Measurements from ENCODE around the gene CACNG4.

CACNG4 gene

DNA sequence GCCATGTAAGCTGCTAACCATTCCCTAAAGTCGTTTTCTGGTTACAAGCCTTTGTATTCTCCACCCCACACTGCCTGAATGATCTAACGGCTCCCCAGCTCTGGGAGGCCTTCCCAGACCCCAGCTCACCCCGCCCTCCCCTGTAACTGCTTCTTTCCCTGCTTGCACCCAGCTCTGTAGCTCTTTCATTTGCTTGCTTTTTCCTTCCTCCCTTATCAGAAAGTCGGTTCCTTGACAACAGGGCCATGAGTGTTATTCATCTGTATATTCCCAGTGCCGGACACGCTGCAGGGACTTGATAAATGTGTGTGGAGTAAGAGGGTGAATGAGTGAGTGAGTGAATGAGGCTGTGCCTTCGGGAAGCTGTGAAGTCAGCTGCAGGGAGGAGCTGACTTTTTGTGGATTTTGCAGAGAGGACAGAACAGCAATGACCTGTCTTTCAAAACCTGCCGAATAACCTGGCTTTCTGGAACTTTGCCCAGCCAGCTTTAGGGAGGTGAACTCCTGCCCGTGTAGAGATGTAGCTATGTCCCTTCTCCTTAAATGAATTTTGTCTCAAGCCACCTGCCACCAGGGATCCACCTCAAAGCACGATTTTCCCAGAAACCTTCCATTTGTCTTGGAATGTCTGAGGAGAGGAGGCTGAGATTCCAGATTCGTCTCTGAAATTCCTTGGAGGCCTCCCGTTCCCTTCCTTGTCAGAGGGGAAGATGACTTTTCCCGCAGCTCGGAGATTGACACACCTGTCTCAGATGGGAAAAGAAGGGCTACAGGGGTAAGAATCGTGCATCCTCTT lies 20.0 kb upstream of the CACNG4 start:
- in situ Hi-C loops (cut with MboI; ENCODE audit: low sequenced_read_pairs): no loop called here

DNA sequence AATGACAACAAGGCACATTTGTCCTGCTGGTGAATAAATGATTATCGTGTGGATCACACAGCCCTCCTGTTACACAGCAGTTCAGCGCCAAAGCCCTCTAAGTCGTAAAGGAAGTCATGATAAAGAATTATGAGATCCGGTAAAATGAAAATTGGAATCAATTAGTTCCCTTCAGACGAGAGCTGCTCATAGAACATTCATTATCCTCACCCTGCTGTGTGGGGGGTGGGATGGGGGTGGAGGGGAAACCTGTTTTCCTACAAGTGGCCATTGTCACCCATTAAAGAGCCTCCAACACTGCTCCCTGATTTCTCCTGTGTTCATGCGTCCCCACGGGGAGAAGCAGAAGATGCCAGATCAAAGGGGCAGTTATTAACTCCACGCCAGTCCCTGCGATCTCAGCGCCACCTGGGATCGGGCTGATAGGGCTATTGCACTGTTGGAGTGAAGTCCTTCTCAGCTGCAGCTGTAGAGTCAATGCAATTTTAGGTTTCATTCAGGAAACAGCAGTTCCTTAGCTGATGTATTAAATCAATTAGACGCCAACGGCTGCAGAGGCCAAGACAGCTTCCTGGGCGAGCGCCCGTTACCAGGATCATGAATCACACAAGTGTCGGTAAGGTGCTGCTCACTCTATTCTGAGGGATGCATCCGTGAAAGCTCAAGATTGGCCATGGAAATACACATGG lies 19.2 kb upstream of the CACNG4 start:
- in situ Hi-C loops (cut with MboI; ENCODE audit: low sequenced_read_pairs): no loop called here

DNA sequence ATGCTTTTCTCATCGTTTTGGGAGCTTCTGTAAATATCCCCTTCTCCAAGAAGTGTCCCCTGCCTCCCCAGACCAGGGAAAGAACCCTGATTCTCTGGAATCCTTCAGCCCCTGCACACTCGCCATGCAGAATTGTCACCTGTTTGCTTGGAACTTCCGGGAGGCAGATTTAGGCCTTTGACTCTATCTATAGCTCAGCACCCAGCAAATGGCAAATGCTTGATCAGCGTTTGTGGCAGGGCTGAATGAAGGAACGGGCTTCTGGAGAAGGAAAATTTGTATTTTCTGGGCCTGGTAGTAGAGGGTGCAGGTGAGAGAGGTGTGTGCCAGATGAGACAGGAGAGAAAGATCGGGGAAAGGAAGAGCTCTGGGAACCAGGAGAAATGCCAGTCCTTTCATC lies 18.3 kb upstream of the CACNG4 start:
- in situ Hi-C loops (cut with MboI; ENCODE audit: low sequenced_read_pairs): no loop called here

DNA sequence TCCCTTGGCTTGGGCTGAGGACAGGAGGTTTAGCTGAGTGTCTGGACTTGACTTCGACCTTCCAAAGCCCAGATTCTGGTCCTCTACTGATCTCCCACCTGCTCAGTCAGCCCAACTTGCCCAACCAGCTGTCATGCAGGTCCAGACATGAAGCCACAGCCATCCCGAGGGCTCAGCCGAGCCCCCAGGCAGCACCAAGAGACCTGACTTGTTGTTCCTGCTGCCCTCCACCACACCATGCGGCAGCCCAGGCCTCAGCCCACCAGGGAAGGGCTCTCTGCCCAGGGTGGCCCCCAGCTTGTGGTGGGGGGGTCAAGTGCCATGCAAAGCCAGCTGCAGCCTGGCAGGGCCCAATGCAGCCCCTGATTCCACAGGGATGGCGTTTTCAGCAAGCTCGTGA lies 17.2 kb upstream of the CACNG4 start:
- in situ Hi-C loops (cut with MboI; ENCODE audit: low sequenced_read_pairs): no loop called here

DNA sequence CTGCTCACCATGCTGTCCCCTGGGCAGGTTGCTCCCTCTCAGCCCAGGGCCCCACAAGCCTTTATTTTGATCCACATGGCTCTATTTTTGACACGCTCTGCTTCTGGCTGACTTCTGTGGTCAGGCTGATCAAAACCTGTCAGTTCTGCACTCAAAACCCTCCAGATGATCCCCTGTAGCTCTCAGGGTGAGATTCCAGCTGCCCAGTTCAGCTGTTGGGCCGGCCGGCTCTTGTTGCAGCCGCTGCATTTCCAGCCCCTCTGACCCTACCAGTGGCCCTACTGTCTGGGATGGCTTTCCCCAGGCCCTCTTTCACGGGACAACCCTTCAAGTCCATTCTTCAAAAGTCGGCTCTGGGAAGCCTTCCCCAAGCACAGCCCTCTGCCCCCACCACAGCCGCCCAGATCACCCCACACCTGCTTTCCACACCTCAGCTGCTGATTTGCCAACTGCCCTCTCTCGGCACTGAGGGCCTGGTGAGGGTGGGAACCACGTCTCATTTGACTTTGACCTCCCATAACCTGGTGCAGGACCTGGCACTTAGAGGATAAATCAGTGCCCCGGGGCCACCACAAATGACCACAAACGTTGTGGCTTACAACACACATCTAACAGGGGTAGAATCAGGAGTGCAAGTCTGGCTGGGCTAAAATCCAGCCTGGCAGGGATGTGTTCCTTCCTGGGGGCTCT lies 16.3 kb upstream of the CACNG4 start:
- in situ Hi-C loops (cut with MboI; ENCODE audit: low sequenced_read_pairs): no loop called here

DNA sequence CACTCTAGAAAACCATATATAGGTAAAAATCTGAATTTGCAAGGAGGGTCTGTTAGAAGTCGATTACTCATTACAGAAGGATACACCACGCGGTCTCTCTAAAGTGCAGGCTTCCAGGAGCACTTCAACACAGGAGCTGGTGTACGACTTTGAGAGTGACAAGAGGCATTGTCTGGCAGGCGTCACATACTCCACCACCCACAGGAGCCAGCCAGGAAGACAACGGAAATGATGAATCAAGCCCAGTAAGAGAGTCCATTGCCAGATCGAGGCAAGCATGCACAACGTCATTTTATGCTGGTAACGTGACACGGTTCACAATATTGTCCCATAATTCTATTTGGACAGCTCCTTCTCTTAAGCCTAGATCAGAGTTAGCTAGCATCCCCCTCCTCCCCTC lies 15.0 kb upstream of the CACNG4 start:
- in situ Hi-C loops (cut with MboI; ENCODE audit: low sequenced_read_pairs): no loop called here

DNA sequence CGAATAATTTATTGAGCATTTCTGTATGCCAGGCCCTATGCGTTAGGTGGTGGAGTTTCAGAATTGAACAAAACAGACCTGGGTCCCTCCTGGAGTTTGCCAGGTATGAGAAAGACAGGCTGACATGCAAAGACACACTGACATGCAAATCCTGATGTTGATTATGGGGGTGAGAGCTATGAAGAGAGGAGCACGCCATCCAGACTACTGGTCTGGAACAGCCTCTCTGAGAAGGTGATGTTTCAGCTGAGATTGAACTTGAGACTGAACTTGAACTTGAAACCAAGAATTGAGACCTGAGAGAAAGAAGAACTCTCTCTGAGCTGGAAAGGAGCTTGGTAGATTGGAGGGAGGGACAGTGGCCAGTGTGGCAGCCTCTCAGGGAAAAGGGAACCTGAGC lies 14.2 kb upstream of the CACNG4 start:
- in situ Hi-C loops (cut with MboI; ENCODE audit: low sequenced_read_pairs): no loop called here

DNA sequence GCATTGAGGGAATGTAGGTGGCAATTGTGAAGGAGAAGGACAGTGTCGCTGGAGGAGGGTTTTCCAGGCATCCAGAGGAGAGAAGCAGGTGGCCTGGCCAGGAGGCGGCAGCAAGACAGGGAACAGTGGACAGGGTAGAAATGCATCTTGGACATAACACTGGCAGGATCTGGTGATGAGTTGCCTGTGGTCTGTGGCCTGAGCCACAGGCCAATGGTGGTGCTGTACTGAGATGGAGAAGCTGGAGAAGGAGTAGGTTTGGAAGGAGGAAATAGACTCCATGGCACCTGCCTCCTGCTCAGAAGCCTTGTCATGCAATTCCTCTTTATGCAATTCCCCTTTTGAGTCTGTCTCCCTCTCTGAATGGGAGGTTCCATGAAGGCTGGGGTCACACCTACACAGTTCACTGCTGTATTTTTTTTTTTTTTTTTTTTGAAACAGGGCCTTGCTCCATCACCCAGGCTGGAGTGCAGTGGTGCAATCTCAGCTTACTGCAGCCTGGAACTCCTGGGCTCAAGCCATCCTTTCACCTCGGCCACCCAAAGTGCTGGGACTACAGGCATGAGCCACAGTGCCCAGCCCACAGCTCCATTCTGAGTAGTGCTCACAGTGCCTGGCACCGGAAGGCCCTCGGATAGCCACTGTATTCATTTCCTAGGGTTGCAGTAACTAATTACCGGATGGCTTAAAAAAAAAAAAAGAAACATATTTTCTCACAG lies 13.5 kb upstream of the CACNG4 start:
- in situ Hi-C loops (cut with MboI; ENCODE audit: low sequenced_read_pairs): no loop called here

DNA sequence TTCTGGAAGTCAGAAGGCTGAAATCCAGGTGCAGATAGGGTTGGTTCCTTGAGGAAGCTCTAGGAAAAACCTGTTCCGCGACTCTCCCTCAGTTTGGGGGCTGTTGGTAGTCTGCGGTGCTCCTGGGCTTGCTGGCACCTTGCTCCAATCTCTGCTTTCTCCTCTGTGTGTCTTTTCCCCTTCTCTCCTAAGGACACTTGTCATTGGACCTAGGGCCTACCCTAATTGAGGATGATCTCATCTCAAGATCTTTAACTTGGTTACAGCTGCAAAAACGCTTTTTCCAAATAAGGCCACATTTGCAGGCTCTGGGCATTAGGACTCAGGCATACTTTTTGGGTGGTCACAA lies 12.9 kb upstream of the CACNG4 start:
- in situ Hi-C loops (cut with MboI; ENCODE audit: low sequenced_read_pairs): no loop called here

DNA sequence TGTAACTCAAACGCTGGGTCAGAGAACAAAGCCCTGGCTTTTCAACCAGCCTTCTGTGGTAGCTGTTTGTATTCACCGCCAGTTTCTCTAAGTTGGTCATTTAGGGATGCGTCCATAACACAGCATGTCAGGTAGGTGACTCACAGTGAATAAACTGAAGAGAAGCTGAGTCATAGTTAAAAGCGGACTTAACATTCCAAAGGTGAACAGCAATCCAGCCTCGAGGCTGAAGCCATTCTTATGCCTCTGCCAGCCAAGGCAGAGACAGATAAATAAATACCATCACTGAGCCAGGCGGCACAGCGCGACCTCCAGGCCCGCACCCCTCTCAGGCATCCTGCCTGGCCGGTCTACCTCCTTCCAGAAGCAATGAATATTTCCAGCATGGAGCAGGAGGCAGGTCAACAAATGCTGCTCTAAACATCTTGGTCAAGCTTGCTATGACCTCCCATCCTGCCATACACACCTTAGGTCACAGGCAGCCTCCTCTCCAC lies 12.4 kb upstream of the CACNG4 start:
- in situ Hi-C loops (cut with MboI; ENCODE audit: low sequenced_read_pairs): no loop called here

DNA sequence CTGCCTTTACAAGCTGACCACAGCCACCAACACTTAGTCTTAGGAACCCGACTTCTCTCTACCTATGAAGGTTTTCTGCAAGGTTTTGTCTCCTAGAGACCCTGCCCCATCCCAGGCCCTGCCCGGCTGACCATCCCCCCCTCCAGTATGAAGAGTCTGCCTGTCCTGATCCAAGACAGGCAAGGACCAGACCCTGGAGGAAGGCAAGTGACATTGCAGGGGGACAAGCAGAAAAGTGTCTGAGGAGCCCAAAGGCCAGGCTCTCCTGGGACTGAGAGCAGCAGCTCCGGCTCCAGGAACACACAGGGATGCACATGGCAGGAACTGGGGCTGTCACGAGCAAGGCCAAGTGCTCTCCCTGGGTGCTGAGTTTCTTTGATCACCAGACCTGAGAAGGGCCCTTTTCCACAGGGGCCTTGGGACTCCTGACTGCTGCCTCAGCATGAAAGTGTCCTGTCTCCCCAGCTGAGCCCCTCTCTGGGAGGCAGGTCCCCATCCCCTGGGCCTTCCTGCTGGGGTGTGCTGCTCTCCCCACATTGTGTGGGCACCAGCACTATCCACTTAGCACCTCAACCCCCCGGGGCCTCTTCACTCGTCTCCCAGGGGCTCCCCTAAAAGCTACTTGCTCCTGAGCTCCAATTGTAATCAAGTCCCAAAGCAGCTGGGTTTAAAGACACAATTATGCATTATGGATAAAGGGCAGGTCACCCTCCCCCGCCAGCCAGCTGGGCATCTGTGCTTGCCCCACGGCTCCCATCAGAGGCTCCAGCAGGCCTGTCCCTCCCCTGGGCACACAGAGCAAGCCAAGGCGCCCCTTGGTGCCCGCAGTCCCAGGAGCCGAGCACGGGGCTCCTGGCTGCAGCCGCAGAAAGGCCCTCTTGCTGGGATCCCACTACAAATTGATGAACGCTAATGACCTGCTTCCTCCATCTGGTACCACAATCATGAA lies 11.6 kb upstream of the CACNG4 start:
- in situ Hi-C loops (cut with MboI; ENCODE audit: low sequenced_read_pairs): no loop called here

DNA sequence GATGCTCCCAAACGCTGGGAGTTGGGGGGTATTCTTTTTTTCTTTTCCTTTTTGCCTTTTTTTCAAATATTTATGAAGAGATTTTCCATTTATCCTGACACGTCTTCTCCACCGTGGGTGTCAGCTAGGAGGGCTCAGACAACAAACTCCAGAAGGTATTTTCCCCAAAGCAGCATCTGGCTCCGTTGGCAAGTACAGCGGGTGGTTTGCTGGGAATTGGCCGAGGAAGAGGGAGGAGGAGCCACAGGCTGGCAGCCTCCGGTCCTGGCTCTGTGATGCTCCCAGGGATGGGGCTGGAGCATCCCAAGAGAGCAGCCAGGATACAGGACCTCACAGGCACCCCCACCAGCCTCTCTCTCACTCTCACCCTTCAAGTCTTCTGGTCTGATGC lies 10.9 kb upstream of the CACNG4 start:
- in situ Hi-C loops (cut with MboI; ENCODE audit: low sequenced_read_pairs): no loop called here

DNA sequence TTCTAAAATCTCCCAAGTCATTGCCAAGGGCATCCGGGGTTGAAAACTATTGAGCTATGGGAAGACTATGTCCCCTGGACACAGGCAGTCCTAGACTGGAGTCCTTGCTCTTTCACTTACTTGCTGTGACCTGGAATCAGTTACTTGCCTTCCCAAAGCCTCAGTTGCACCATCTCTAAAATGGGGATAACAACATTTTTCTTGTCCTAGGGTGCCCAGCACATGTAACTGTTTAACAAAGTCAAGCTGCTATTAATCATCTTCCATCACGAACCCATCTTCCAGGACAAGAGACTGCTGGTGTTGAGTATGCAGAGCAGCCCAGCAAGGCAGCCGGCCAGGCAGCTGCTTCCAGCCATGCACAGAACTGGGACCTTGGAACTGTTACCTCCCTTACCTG lies 9.9 kb upstream of the CACNG4 start:
- in situ Hi-C loops (cut with MboI; ENCODE audit: low sequenced_read_pairs): no loop called here

DNA sequence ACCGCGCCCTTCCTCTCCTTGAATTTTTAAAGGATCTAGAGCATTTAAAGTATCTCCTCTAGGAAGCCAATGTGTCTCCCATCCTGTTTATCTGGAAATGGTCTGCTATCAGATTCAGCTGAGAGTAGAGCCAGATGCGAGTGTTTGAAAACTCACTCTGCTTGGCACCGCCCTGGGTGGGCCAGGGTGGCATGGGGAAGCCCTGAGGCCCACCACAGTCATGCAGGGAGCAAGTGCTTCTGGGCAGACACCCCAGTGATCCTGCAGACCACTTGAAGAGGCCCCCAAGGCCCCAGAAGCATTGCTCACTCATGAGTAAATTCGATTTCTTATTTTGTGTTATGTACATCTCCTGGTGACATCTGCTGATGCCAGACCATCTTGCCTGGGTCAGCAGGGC lies 8.7 kb upstream of the CACNG4 start:
- in situ Hi-C loops (cut with MboI; ENCODE audit: low sequenced_read_pairs): no loop called here

DNA sequence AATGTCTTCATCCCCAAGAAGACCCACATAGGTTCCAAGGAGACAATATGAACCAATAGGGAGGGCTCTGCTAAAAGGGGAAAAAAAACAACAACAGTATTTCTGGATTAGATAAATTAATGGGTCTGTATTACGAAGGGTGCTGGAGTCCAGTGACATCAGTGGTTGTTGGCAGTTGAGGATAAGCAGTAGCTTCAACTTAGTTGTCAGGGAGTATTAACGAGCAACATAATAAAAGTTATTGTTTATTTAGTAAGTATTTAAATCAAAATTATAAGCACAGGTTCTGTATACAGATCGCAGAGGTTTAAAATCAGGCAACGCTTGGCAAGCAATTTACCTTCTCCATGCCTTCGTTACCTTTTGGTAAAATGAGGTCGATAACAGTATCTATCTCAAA lies 7.6 kb upstream of the CACNG4 start:
- in situ Hi-C loops (cut with MboI; ENCODE audit: low sequenced_read_pairs): no loop called here

DNA sequence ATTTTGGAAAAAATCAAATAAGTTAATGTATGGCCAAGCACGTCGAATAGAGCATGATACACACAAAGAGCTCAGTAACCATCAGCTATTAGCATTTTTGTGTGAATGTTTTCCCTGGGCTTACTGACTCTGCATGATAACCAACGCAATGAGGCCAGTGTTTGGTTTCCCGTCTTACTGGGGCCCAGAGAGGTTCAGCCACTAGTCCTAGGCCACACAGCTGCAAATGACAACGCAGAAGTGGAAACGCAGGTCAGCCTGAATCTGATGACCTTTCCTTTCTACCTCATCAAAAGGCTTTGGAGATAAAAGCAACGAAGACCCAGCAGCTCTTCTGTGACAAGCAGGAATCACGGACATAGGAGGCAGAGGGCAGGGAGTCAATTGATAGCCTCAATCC lies 7.2 kb upstream of the CACNG4 start:
- in situ Hi-C loops (cut with MboI; ENCODE audit: low sequenced_read_pairs): no loop called here

DNA sequence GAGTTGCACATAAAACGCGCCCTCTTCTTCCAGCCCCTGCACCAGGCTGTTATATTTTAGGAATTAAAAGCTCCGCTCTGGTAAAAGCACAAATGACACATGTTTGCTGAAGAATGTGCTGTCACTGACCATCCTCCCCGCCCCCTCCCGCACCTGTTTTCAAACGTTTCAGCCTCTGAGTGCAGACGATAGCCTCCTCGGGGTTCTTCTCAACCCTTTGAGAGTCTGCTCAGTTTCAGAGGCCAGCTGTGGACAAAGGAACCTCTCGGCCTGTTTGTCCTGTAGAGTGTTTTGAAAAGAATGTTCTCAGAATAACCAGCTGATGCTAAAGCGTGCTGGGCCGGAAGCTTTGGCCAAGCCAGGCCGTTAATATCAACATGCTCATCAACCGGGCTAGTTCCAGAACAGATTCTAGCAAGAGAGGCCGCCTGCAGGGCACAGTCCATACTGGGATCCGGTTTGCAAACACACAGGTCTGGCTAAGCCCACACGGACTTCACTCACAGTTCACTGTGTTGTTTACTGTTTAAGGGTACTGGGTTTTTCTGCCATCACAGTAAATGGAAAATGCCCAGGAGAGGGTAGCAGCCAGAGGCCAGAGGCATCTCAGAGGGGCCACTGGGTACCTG lies 6.4 kb upstream of the CACNG4 start:
- in situ Hi-C loops (cut with MboI; ENCODE audit: low sequenced_read_pairs): no loop called here

DNA sequence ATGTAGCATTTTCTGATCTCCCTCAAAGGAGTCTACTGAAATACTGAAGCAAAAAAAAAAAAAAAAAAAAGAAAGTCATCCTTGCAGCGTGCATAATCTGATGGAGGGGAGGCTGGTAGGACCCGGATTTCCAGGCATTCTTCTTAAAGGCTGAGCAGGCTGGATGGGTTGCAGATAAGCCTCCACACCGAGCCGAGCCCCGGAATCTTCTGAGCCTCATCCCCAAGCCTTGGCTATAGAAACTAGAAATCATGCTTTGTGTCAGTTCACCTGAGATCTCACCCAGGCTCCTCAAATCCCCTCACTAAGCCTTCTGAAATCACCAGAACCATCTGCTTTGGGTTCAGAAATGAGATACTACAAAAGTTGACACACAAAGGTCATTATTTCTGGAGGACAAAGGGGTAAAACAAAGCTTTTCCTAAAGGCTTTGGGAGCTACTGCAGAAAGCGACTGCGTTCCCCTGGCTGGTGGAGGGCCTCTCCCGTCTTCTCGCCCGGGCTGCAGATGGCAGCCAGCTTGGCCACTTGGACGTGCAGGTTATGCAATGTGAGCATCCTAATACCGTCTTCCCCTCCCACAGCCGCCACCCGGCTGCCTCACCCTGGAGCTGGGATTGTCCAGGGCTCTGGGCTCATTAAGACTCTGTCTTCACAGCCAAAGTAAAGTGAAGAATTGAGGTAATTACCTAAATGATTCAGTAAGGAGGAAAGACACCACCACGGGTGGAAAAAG lies 4.7 kb upstream of the CACNG4 start:
- in situ Hi-C loops (cut with MboI; ENCODE audit: low sequenced_read_pairs): no loop called here

DNA sequence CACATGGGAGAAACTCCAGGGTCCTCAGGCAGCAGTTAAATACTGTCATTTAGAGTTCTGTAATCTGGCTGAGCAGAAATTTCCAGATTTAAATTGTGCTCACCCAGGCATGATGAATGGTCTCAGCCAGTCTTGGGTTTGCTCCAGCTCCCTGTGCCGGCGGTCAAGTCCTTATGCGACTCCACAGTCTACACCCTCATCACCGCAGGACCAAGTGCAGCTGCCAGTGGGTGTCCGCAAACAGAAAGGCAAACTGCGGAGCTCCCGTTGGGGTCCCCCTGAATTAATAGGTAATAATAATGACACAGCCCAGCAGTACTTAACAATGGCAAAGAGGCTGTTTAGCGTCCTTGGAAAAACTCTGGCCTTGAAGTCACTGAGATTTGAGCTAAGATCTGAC lies 3.9 kb upstream of the CACNG4 start:
- in situ Hi-C loops (cut with MboI; ENCODE audit: low sequenced_read_pairs): no loop called here
